GM19099 (cell line): ENCODE data around the gene MAD1L1.

Source experiments
- POLR2A ChIP-seq: IDR thresholded peaks from 3 replicates; pipeline ENCODE4 v1.6.1; 2011; ENCODE audit warnings: low read depth; ENCODE audit not compliant: insufficient read length; ENCODE audit errors: extremely low read depth

MAD1L1 gene

DNA sequence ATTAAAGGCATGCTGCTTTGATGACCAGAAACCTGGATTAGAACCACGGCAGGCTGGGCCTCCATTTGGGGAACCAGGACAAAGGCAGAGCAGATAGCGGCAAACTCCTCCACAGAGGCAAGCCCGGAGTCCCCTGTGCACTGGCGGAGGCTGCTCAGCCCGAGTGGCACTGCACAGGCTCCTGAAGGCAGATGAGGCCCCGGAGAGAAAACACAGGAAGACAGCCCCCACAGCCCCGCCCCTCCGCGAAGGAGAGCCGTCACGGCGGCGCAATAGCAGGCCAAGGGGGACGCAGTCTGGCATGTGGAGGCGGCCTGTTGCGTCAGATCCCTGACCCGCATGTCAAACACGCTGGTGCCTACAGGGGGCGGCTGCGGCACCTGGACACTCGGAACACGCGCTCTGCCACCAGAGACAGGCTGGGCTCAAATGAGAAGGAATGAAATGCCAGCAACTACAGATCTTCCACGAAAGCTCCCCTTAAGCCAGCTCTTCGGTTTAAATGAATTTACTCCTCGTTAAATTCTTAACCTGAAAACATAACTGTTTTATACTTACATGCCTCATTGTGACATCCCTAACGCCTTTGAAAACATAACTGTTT, 128.5 kb downstream of the MAD1L1 start:
- no peak for TF ChIP-seq POLR2A

DNA sequence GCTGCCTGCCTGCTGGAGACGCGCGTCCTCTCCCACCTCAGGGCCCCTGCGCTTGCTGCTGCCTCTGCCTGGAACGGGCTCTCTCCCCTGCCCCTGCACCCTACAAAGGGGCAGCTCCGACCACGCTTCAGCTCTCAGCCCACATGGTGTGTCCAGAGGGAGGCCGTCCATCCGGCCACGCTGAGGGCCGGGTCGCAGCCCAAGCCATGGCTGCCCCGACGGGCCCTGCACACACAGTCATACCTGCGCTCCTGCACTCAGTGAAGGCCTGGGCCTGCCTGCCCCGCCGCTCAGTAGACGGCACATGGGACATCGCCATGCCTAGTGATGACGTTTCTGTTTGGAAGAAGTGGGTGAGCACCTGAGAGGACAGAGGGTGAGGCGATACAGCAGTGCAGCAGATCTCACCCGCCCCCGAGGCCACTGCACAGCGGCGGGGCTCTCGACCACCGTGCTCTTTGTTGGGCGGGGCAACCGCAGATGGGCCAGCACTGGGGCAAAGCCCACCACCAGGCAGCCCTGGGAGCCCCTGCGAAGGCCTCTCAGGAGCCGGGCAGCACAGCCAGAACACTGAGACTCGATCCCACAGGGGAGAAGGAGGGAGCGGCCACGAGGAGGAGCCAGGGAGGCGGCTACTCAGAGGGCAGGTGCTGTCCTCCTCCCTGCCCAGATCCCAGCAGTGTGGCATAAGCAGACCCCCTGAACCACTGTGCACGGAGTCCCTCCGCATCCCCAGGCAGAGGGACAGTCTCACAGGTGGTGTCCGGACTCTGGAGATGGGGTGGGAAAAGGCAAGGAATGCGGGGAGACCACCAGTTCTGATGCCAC, 129.5 kb downstream of the MAD1L1 start:
- no peak for TF ChIP-seq POLR2A

DNA sequence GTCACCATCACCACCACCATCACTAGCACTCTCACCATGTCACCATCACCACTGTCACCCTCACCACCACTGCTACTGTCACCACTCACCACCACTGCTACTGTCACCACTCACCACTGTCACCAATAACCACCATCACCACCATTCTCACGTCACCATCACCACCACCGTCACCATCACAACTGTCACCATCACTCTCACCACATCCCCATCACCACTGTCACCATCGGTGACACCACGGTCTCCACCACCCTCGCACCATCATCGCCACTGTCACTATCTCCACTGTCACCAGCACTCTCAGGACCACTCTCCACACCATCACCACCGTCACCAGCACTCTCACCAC, 130.4 kb downstream of the MAD1L1 start:
- no peak for TF ChIP-seq POLR2A

DNA sequence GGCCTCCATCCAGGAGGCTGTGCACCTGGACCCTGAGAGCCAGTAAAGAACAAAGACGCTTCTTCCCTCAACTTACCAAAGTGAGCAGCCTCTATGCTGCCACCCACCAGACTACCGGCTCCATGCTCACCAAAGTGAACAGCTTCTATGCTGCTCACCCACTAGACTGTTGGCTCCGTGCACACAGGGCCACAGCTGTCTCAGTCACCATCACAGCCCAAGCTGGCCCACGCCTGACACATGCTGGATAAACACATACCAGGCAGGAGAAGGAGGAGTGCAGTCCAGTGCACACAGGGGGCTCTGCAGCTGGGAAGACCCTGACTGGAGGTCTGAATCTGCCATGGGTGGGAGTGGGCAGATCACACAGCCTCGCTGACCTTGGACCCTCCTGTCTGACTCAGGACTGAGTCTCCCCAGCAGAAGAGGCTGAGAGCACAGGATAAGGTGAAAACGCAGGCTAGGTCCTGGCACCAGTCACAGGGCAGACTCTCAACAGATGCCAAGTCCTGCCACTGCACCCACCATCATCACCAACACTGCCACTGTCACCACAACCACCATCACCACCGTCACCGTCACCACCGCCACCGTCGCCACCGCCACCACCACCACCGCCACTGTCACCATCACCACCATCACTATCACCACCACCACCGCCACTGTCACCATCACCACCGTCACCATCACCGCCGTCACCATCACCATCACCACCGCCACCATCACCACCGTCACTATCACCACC, 130.9 kb downstream of the MAD1L1 start:
- TF ChIP-seq POLR2A = no peak

DNA sequence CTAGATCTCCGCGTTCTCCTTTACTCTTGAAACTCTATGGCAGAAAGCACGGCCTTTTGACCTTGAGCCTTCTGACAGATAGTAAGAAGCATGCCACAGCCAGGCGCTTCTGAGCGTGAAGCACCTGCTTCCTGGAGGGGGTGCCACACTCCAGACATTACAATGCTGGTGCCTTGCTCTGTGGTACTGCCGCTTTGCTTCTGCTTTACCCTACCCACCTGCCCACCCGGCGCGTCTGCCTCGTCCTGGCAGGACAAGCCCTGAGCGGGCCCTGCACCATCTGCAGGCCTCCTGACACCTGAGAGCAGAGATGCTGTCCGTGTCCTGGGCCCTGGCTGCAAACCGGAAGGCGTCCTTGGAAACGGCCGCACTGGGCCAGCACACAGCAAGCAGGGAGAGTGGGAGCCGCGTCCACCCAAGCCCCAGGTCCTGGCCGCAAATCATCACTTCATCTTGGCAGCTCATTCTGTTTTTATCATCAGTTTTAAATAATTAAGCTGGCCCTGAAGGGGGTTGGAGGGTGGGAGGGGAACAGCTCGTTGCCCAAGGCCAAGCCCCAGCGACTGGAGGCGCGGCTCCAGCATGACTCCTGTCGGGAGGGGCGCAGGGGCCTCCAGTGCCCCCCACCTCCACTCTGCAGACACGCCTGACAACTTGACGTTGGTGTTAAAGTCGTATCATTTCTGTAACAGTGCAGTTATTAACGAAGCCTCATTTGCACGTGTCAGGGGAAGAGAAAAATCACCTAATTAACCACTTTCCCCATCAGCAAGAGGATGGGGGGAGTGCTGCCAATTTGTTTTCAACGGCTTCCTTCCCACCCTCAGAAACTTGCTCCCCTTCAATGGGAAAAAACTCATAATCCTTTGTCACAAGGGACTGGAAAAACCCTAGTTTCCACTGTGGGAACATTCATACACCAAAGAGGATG, 132.2 kb downstream of the MAD1L1 start:
- TF ChIP-seq POLR2A = no peak

DNA sequence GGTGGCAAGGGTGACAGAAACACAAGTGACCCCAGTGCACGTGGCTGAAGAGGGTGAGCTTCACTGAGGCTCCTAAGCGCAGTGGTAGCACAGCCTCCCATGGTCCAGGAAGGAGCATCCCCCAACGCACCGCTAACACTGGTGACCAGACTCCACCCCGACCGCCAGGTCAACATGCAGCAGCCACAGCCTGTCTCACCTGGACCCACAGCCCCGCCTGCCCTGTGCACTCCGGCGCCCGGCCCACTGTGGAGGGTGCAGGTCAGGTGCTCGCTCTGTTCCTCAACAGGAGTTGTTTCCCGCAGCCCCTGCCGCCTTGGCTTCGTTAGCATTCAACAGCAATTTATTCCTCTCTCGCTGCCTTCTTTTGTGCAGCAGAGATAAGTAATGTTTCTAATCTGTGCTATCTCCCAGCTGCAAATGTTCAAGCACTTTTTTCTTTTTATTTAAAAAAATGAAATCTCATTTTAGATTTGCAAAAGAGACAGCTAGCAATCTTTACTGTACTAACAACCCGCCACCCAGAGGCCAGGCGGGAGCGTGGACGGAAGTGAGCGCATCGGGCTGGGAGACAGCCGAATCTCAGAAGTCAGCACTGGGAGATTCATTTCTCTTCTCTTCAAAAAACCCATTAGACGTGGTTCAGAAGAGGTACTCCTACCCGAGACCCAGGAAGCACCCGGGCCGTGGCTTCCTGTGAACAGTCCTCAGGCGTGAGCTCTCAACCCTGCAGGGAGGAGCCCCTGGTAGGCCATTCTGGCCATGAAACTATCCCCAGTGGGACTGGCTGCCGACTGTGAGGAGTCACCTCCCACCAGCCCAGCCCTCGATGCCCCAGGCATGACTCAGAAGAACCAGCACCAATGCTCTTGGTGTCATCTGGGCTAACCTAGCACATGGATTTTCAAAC, 133.4 kb downstream of the MAD1L1 start:
- no peak for TF ChIP-seq POLR2A

DNA sequence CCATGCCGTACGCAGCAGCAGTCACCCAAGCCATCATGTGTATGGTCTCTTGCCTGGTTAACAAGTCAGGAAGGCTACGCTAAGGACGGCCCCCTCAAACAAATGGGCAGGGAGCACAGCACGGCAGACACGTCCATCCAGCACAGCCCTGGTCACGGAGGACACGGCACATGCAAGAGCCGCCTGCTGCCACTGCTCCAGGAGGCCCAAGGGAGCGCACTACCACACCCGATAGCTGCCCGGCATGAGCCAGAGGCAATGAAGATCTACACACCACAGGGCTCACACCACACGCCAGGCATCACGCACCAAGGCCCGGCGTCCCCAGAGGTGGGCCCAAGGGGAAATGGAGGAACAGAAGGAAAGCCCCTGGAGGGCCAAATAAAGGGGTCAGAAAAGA, 134.2 kb downstream of the MAD1L1 start:
- no peak for TF ChIP-seq POLR2A

DNA sequence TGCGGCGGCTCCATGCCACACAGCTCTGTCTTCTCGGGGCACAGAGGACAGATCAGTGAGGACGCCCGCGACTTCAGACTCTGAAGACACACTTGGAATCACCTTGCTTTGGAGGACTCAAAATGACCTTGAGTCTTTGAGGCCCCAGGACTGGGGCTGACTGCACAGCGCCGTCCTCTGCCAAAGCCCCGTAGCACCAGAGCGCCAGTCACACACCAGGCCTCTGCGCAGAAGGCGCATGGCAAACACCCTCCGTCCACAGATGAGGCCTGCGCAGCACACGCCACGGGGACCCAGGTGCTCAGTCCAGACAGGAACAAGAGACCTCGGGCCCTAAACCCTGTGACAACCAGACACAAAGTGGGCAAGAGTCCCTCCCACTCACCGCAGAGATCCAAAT, 134.7 kb downstream of the MAD1L1 start:
- TF ChIP-seq POLR2A = no peak

DNA sequence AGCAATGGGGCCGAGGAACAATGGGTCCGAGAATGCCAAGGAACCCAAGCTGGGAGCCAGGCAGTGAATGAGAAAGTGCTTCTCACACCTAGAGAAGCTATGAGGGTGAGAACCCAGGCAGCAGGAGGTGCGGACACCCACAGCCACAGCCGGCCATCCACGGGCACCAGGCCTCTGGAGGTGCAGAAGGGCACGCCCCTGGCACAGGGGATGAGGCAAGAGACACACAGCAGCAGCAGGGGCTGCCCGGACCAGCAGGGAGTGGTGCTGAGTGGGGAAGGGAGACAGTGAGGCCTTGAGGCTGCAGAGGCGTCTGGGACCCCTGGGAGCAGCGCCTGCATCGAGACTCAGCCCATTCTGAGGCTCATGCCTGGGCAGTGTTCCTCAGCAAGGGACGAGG, 135.3 kb downstream of the MAD1L1 start:
- TF ChIP-seq POLR2A = no peak

DNA sequence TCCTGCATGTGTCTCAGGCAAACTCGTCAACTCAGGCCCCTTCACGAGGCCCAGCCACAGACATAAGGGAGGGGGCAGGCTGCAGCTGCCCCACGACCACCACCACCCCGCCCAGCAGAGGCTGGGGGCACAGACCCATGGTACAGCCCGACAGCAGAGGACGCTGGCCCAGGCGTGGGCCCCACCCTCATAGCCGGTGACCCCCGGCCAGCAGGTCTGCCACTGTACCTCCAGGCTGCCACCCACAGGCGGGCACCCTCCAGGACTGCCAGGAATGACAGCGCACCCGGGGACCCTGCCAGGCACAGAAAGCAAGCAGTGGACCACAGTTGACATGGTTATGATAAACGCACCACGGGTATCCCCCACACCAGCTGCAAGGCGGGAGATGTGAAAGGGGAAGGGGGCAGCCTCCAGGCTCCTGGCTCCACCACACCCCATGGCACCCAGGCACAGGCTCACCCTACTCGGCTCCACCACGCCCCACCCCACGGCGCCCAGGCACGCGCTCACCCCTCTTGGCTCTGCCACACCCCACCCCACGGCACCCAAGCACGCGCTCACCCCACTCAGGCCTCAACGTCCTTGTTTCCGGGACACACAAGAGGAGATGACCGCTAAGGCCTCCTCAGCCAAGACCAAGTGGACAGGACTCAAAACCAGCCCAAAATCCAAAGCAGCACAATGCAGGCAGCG, 135.9 kb downstream of the MAD1L1 start:
- no peak for TF ChIP-seq POLR2A

DNA sequence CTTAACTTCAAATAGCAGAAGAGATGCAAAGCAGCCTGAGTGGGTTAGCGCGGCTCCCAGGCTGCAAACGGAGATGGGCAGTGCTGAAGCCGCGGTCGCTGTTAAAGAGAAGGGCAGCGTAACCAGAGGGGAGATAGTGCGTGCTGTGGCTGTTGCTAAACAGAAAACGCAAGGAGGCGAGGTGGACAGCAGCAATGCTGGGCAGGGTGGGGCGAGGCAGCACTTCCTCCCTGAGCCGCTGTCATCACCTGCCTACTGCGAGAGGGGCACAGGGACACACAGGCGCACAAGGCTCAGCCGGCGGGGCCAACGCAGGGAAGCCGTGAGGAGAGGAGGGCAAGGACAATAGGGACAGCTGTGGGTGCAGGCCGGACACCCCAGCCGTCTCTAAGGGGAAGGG, 137.3 kb downstream of the MAD1L1 start:
- no peak for TF ChIP-seq POLR2A

DNA sequence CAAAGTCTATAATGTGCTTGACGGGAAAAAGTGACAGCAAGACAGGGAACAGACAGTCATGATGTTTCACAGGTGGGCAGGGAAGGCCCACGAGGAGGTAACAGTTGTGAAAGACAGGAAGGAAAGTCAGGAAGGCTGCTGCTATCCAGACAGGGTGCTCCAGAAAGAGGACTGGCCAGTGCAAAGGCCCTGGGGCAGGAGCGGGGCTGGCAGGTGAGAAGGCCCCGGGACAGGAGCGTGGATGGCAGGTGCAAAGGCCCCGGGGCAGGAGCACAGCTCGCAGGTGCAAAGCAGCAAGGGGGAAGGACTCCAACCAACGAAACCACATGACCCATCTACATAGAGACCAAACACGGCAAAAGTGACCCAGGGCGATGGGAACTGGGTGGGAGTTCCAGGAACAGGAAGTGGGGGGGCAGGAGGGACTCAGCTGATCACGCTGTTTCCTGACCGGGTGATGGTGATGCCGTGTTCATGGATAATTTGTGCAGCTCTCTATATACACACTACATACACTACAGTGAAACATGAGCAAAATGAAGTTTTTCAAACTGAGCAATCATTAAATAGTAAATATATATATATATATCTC, 138.2 kb downstream of the MAD1L1 start:
- TF ChIP-seq POLR2A = no peak

DNA sequence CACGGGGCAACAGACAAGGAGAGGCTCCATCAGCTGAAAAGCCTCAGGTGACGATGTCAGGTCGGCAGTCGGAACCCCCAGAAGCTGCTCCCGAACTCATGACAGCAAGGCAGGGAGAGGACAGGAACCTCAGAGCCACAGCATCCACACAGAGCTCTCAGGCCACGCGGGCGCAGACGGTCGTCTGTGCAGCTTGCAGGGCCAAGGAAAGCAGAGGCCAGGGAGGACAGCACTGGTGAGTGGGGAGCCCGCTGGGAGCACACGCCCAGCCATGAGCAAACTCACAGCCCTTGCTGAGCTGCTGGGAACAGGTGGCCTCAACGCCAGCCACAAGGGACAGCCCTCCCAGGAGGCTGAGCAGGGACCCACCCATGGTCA, 138.9 kb downstream of the MAD1L1 start:
- no peak for TF ChIP-seq POLR2A
